HUES48 (cell line): Measurements from ENCODE around the gene ULBP1.
"Not testable (repeated sequence)": the region's sequence is repeated elsewhere in the genome, so short reads cannot be mapped to it uniquely, and the experiment has no call there.

ENCODE experiments used
- H3K27ac ChIP-seq: one replicate; pipeline ENCODE4 v1.7.0; 2013; ENCODE audit warnings: low read depth, low read length, inconsistent platforms
- H3K27me3 ChIP-seq: 2 replicates; pipeline ENCODE4 v1.6.1; 2013; ENCODE audit warnings: mild to moderate bottlenecking, low read length; ENCODE audit not compliant: control insufficient read depth, insufficient read depth
- H3K36me3 ChIP-seq: 2 replicates; pipeline ENCODE4 v1.6.1; 2013; ENCODE audit warnings: low read length; ENCODE audit not compliant: control insufficient read depth, insufficient read depth
- H3K4me1 ChIP-seq: 2 replicates; pipeline ENCODE4 v1.6.1; 2013; ENCODE audit warnings: mild to moderate bottlenecking, low read length; ENCODE audit not compliant: control insufficient read depth, insufficient read depth
- H3K4me3 ChIP-seq: 2 replicates; pipeline ENCODE4 v1.5.1; 2013; ENCODE audit warnings: mild to moderate bottlenecking, low read depth, low read length
- H3K9ac ChIP-seq: 2 replicates; pipeline ENCODE4 v1.6.1; 2013; ENCODE audit warnings: mild to moderate bottlenecking, low read depth, low read length, moderate library complexity
- H3K9me3 ChIP-seq: 2 replicates; pipeline ENCODE4 v1.6.1; 2013; ENCODE audit warnings: low read length; ENCODE audit not compliant: control insufficient read depth, insufficient read depth

Gene ULBP1

GRCh38 chr6:149965194-149966020 is 1.7 kb downstream of the ULBP1 start:
- peak overlapping the region; percentile 78 for H3K4me3 ChIP-seq
- H3K27ac ChIP-seq: no peak overlapping the region
- H3K9me3 ChIP-seq: no peaks in the 10 kb centered on the region
- no peak overlapping the region for H3K9ac ChIP-seq
- H3K27me3 ChIP-seq: peaks cover 100% of the 10 kb centered on the region
- no peaks in the 10 kb centered on the region for H3K36me3 ChIP-seq
- H3K4me1 ChIP-seq: peaks cover 13% of the 10 kb centered on the region; the same call in 1 of the 2 replicates

- peaks cover 98% of the 10 kb centered on the region for H3K27me3 ChIP-seq
- H3K9me3 ChIP-seq, H3K9ac ChIP-seq: not testable (repeated sequence)
These were observed 2.6 kb downstream of the ULBP1 start for GRCh38 chr6:149966319-149966718.

GRCh38 chr6:149967591-149967990 is 3.8 kb downstream of the ULBP1 start:
- no peak overlapping the region for H3K27ac ChIP-seq
- H3K36me3 ChIP-seq: no peaks in the 10 kb centered on the region
- peaks cover 96% of the 10 kb centered on the region for H3K27me3 ChIP-seq
- H3K4me1 ChIP-seq: peaks cover 13% of the 10 kb centered on the region; the same call in 1 of the 2 replicates
- H3K9me3 ChIP-seq: no peaks in the 10 kb centered on the region
- H3K9ac ChIP-seq: no peak overlapping the region
- no peak overlapping the region for H3K4me3 ChIP-seq

More at GRCh38 chr6:149966319-149966718, 2.6 kb downstream of the ULBP1 start:
- not testable (repeated sequence) for H3K27ac ChIP-seq, H3K4me3 ChIP-seq, H3K36me3 ChIP-seq
- peaks cover 13% of the 10 kb centered on the region; the same call in 1 of the 2 replicates for H3K4me1 ChIP-seq

- not testable (repeated sequence) for H3K4me3 ChIP-seq, H3K27ac ChIP-seq, H3K9me3 ChIP-seq, H3K9ac ChIP-seq, H3K36me3 ChIP-seq
- Histone ChIP-seq H3K4me1 (peaks cover 13% of the 10 kb centered on the region; the same call in 1 of the 2 replicates), H3K27me3 (peaks cover 96% of the 10 kb centered on the region)
These were observed 4.3 kb downstream of the ULBP1 start for GRCh38 chr6:149967999-149968398.

GRCh38 chr6:149968909-149969308 is 5.2 kb downstream of the ULBP1 start:
- H3K9ac ChIP-seq, H3K36me3 ChIP-seq, H3K27ac ChIP-seq, H3K4me3 ChIP-seq, H3K9me3 ChIP-seq: not testable (repeated sequence)
- Histone ChIP-seq H3K4me1 (peaks cover 13% of the 10 kb centered on the region; the same call in 1 of the 2 replicates), H3K27me3 (peaks cover 96% of the 10 kb centered on the region)

- no peaks in the 10 kb centered on the region for H3K9me3 ChIP-seq
- H3K27ac ChIP-seq: no peak overlapping the region
- H3K9ac ChIP-seq: no peak overlapping the region
- H3K36me3 ChIP-seq: no peaks in the 10 kb centered on the region
- peaks cover 96% of the 10 kb centered on the region for H3K27me3 ChIP-seq
- H3K4me3 ChIP-seq: no peak overlapping the region
- H3K4me1 ChIP-seq: peaks cover 7% of the 10 kb centered on the region; the same call in 1 of the 2 replicates
These were observed 5.9 kb downstream of the ULBP1 start for GRCh38 chr6:149969635-149970034.

GRCh38 chr6:149974394-149974793 is 10.7 kb downstream of the ULBP1 start:
- peaks cover 95% of the 10 kb centered on the region for H3K27me3 ChIP-seq
- not testable (repeated sequence) for H3K27ac ChIP-seq, H3K9ac ChIP-seq, H3K4me1 ChIP-seq, H3K36me3 ChIP-seq, H3K4me3 ChIP-seq, H3K9me3 ChIP-seq

- H3K27ac ChIP-seq: no peak overlapping the region
- no peak overlapping the region for H3K4me3 ChIP-seq
- H3K27me3 ChIP-seq: peaks cover 95% of the 10 kb centered on the region
- no peaks in the 10 kb centered on the region for H3K4me1 ChIP-seq
- H3K36me3 ChIP-seq: no peaks in the 10 kb centered on the region
- H3K9me3 ChIP-seq: no peaks in the 10 kb centered on the region
- no peak overlapping the region for H3K9ac ChIP-seq
These were observed 11.1 kb downstream of the ULBP1 start for GRCh38 chr6:149974825-149975224.

- no peaks in the 10 kb centered on the region for H3K4me1 ChIP-seq
- no peaks in the 10 kb centered on the region for H3K9me3 ChIP-seq
- no peaks in the 10 kb centered on the region for H3K36me3 ChIP-seq
- H3K27me3 ChIP-seq: peaks cover 93% of the 10 kb centered on the region
- no peak overlapping the region for H3K27ac ChIP-seq
- no peak overlapping the region for H3K4me3 ChIP-seq
- no peak overlapping the region for H3K9ac ChIP-seq
These were observed 11.7 kb downstream of the ULBP1 start for GRCh38 chr6:149975400-149975799.

GRCh38 chr6:149977221-149977620 is 13.5 kb downstream of the ULBP1 start:
- Histone ChIP-seq H3K36me3 (no peaks in the 10 kb centered on the region), H3K9ac (no peak overlapping the region), H3K27ac (no peak overlapping the region), H3K4me3 (no peak overlapping the region), H3K27me3 (peaks cover 96% of the 10 kb centered on the region), H3K4me1 (no peaks in the 10 kb centered on the region), H3K9me3 (no peaks in the 10 kb centered on the region)

- no peaks in the 10 kb centered on the region for H3K36me3 ChIP-seq
- no peaks in the 10 kb centered on the region for H3K9me3 ChIP-seq
- H3K27ac ChIP-seq: no peak overlapping the region
- H3K4me3 ChIP-seq: no peak overlapping the region
- H3K9ac ChIP-seq: no peak overlapping the region
- no peaks in the 10 kb centered on the region for H3K4me1 ChIP-seq
- H3K27me3 ChIP-seq: peaks cover 97% of the 10 kb centered on the region
These were observed 14.9 kb downstream of the ULBP1 start for GRCh38 chr6:149978610-149979009.
